Neural crest cell (in vitro differentiated cells): ENCODE measurements around the gene PIKFYVE. TPM values are rescaled to one million over a fixed set of nuclear protein-coding genes. Genes with fewer than 3 reads are reported as not detected.

Experiments
- DNase-seq: peaks from one replicate; pipeline ENCODE4 v3.0.0; 2021; ENCODE audit warnings: low read depth, mixed read lengths, low spot score
- H3K27ac Mint-ChIP-seq: one replicate; pipeline ENCODE4 v1.8.0; 2021; ENCODE audit warnings: mild to moderate bottlenecking, mixed read lengths; ENCODE audit not compliant: unreplicated experiment
- H3K27me3 Mint-ChIP-seq: 2 replicates; pipeline ENCODE4 v1.8.0; 2021; ENCODE audit warnings: low read depth, mild to moderate bottlenecking, mixed read lengths
- H3K36me3 Mint-ChIP-seq: 2 replicates; pipeline ENCODE4 v1.8.0; 2021; ENCODE audit warnings: low read depth, mild to moderate bottlenecking, mixed read lengths
- H3K4me1 Mint-ChIP-seq: 2 replicates; pipeline ENCODE4 v1.8.0; 2021; ENCODE audit warnings: mixed read lengths
- H3K4me3 Mint-ChIP-seq: one replicate; pipeline ENCODE4 v1.8.0; 2021; ENCODE audit warnings: mild to moderate bottlenecking, mixed read lengths
- H3K9me3 Mint-ChIP-seq: 2 replicates; pipeline ENCODE4 v1.8.0; 2021; ENCODE audit warnings: mixed read lengths
- CTCF ChIP-seq: fragments of 200-600 bp; sonication (generic); conservative IDR thresholded peaks from 2 replicates; pipeline ENCODE4 v1.5.0; 2021; ENCODE audit warnings: antibody characterized with exemption, mild to moderate bottlenecking
- total RNA-seq: library from RNA; stranded (reverse); gene quantifications from 2 replicates; pipeline ENCODE4 v1.2.1, GENCODE V29; 2021

The PIKFYVE gene
- total RNA-seq, 1 donor from 2014 or later, result 31.4 TPM

DNA sequence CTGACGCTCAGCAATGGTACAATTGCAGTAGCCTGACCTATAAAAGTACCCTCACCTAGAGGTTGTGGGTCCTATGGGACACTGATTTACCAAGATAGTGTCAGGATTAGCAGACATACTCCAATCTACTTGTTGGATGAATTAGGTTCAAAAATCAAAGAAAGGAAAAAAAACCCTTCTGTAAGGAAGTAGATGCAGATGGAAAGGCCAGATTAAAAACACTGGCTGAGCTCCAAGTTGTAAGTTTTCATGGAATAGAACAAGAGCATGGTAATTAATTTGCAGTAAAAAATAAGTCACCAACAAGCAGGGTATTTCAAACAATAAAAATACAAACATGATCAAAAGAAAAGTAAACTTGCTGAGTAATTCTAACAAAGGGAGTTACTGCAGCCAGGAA lies 37.6 kb upstream of the PIKFYVE start:
- Mint-ChIP-seq H3K4me3 (no peak overlapping the region), H3K27ac (no peak overlapping the region), H3K9me3 (peaks cover 8% of the 10 kb centered on the region), H3K4me1 (no peaks in the 10 kb centered on the region), H3K36me3 (peaks cover 4% of the 10 kb centered on the region), H3K27me3 (no peaks in the 10 kb centered on the region)
- no peak for TF ChIP-seq CTCF
- DNase-seq, result no peak

DNA sequence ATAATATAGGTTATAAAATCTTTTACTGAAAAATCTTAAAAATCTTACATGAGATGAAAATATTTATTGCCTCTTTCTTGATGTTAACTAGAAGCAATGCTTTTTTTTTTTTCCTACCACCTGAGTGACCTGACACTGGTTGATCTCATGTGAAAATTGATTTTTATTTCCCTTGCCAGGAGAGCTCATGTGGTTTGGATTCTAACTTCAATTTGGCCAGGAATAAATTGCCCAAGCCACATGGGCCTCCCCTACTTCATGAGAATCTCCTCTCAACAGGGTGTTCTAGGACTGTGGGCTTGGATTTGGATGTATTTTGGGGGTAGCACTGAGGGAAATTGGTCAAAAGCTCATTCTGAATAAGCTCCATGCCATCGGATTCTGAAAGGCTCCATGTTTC lies 31.3 kb upstream of the PIKFYVE start:
- DNase-seq, result no peak
- Mint-ChIP-seq H3K4me1 (no peaks in the 10 kb centered on the region), H3K27ac (no peak overlapping the region), H3K4me3 (no peak overlapping the region), H3K9me3 (peaks cover 14% of the 10 kb centered on the region), H3K36me3 (peaks cover 40% of the 10 kb centered on the region), H3K27me3 (no peaks in the 10 kb centered on the region)
- TF ChIP-seq CTCF, result no peak

DNA sequence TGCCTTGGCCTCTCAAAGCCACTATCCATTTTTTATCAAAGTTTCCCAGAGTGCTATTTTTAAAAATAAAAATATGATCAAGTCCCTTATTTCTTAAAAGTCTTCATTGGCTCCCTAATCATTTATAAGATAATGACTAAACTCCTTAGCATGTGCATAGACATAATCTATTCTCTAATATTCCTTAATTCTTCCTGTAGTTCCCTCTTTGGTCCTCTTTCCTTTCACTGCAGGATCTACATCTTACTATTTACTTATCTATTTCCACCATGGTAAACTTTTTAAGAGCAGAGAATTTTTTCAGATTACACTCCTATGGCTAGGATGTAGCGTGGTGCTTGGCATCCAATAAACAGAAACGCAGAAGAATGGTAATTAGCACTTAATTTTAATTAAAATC lies 30.2 kb upstream of the PIKFYVE start:
- no peak overlapping the region for H3K27ac Mint-ChIP-seq
- H3K4me1 Mint-ChIP-seq, result no peaks in the 10 kb centered on the region
- peaks cover 45% of the 10 kb centered on the region for H3K36me3 Mint-ChIP-seq
- H3K27me3 Mint-ChIP-seq, result no peaks in the 10 kb centered on the region
- H3K4me3 Mint-ChIP-seq, result no peak overlapping the region
- H3K9me3 Mint-ChIP-seq, result peaks cover 14% of the 10 kb centered on the region
- no peak for TF ChIP-seq CTCF
- DNase-seq, result no peak

DNA sequence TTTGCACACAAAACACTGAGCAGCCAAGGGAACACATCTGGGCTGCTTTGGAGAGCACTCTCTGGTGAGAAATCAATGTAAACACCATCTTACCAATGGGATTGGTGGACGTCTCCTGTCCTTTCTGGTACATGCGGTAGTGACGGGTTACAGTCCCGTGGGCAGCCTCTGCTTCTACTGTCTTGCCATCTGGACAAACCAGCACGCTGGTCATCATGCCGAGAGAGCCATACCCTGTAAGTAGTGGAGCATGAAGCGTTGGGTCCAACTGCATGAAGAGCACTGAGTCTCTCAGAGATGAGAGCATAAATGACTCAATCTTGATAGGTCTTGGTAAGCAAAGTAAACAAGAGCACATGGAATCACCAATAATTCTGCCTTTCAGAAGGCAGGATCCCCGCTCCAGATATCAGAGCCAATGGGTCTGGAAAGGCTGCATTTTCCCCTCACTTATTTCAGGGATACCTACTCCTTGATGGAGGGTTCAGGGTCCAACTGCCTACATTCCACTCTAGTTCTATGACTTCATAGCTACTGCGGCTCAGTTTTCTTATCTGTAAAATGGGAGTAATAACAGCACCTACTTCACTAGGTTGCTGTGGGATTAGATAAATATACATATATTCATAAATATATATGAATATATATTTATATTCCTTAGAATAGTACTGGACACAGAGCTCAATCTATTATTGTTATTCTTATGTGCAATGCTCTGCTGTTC lies 26.1 kb upstream of the PIKFYVE start:
- TF ChIP-seq CTCF, result no peak
- H3K27ac Mint-ChIP-seq, result no peak overlapping the region
- DNase-seq, result no peak
- H3K4me1 Mint-ChIP-seq, result peaks cover 4% of the 10 kb centered on the region
- H3K36me3 Mint-ChIP-seq, result peaks cover 57% of the 10 kb centered on the region
- peaks cover 6% of the 10 kb centered on the region for H3K9me3 Mint-ChIP-seq
- no peak overlapping the region for H3K4me3 Mint-ChIP-seq
- H3K27me3 Mint-ChIP-seq, result no peaks in the 10 kb centered on the region

DNA sequence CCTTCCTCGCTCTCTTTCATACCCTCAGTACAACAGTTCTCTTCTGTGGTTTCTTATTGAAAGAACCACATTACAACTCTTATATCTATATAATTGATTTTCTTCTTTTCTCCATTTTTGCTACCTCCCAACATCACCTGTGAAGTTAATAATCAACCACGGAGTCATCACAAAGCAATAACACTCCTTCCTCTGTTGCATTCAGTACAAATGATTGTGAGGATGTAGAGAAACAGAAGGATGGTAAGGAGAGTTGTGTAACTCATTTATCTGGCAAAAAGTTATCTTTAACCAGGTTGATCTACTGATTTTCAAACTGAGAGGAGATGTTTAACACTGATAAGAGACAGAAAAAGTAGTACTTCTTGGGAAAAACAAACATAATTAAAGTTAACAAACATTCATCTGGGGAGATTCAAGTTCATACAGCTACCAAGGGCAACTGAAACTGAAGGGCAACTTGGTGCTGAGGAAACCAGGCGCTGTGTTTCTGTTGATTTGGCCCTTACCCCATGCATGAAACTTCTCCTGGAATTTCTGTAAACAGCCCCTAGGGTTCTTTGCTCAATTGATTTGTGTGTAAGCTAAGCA lies 25.3 kb upstream of the PIKFYVE start:
- TF ChIP-seq CTCF, result no peak
- no peak overlapping the region for H3K27ac Mint-ChIP-seq
- peaks cover 3% of the 10 kb centered on the region for H3K9me3 Mint-ChIP-seq
- H3K27me3 Mint-ChIP-seq, result no peaks in the 10 kb centered on the region
- H3K4me1 Mint-ChIP-seq, result peaks cover 4% of the 10 kb centered on the region
- DNase-seq, result no peak
- peaks cover 52% of the 10 kb centered on the region for H3K36me3 Mint-ChIP-seq
- H3K4me3 Mint-ChIP-seq, result no peak overlapping the region
